Activated CD8-positive, alpha-beta T cell treated with anti-CD3 and anti-CD28 coated beads, Interleukin-2, amount 10 ng/mL, durations not matched to agents 7 days and 5 days (primary cell): ENCODE data around the gene ABCC12. TPM values are rescaled to one million over a fixed set of nuclear protein-coding genes. Genes with fewer than 3 reads are reported as not detected.
"Not testable (repeated sequence)": the region's sequence is repeated elsewhere in the genome, so short reads cannot be mapped to it uniquely, and the experiment has no call there.

Experiments used
- ATAC-seq: fragments of 150-1000 bp; cut with Tn5 transposase; one replicate; pipeline ENCODE4 v1.10.0; 2021; ENCODE audit warnings: moderate library complexity
- CTCF ChIA-PET: fragments of 350-600 bp; sonication (Branson Sonifier 250); formaldehyde crosslinking; loops from one replicate; lab custom pipeline; 2021; ENCODE audit warnings: antibody characterized with exemption; lab: Charles Lee
- POLR2A ChIA-PET: fragments of 350-600 bp; sonication (Branson Sonifier 250); formaldehyde crosslinking; loops from one replicate; lab custom pipeline; 2021; ENCODE audit warnings: antibody characterized with exemption; lab: Charles Lee
- DNase-seq: peaks from one replicate; pipeline ENCODE4 v3.0.0-alpha.2; 2020
- H3K27ac Mint-ChIP-seq: one replicate; pipeline ENCODE4 v1.8.0; 2021; ENCODE audit warnings: mild to moderate bottlenecking, mixed read lengths
- H3K27me3 Mint-ChIP-seq: one replicate; pipeline ENCODE4 v1.8.0; 2021; ENCODE audit warnings: low read depth, mixed read lengths
- H3K36me3 Mint-ChIP-seq: one replicate; pipeline ENCODE4 v1.8.0; 2021; ENCODE audit warnings: low read depth, mixed read lengths
- H3K4me1 Mint-ChIP-seq: one replicate; pipeline ENCODE4 v1.8.0; 2021; ENCODE audit warnings: low read depth, mixed read lengths
- H3K4me3 Mint-ChIP-seq: one replicate; pipeline ENCODE4 v1.8.0; 2021; ENCODE audit warnings: mild to moderate bottlenecking, mixed read lengths
- H3K9me3 Mint-ChIP-seq: one replicate; pipeline ENCODE4 v1.8.0; 2022; ENCODE audit warnings: mixed read lengths; ENCODE audit not compliant: insufficient read depth
- total RNA-seq, 2 experiments: library from RNA; stranded (reverse); gene quantifications; one replicate each; pipeline ENCODE4 v1.2.3, GENCODE V29; 2021

The ABCC12 gene
- total RNA-seq, 2 experiments from 2014 or later, result not detected

- Mint-ChIP-seq H3K4me3 (no peak overlapping the region), H3K9me3 (no peaks in the 10 kb centered on the region), H3K4me1 (peaks cover 2% of the 10 kb centered on the region), H3K27ac (no peak overlapping the region), H3K36me3 (no peaks in the 10 kb centered on the region), H3K27me3 (peaks cover 7% of the 10 kb centered on the region)
- CTCF ChIA-PET, result interaction anchor here (2.7 kb wide), 1 partner anchor 18 kb away, joined by 10 read pairs; no protein-coding TSS in a partner anchor
- ATAC-seq, result no peak
- no peak for DNase-seq
- POLR2A ChIA-PET, result no interaction called here
These were observed 27.3 kb upstream of the ABCC12 start for GRCh38 chr16:48182979-48183537.

DNA sequence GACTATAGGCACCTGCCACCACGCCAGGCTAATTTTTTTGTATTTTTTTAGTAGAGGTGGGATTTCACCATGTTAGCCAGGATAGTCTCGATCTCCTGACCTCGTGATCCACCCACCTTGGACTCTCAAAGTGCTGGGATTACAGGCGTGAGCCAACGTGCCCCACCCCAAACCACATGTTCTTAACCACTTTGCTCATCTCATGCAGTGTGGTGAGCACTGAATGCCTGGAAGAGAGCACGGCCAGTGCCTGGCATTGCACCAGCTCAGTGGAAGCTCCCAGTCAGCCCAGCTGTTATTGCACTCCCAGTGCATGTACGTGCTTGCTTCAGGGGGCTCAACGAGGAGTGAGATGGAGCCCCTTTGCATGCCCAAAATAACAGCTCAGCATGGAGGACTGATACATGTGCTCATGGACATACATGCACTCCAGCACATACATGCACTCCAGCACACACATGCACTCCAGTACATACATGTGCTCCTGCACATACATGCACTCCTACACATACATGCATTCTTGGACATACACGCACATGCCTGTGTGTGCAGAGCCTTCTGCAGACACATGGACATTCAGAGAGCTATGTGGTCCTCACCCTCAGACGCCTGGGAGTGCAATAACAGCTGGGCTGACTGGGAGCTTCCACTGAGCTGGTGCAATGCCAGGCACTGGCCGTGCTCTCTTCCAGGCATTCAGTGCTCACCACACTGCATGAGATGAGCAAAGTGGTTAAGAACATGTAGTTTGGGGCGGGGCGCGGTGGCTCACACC lies 26.1 kb upstream of the ABCC12 start:
- not testable (repeated sequence) for H3K4me1 Mint-ChIP-seq, H3K36me3 Mint-ChIP-seq, H3K27ac Mint-ChIP-seq, ATAC-seq, H3K4me3 Mint-ChIP-seq, H3K9me3 Mint-ChIP-seq, DNase-seq, H3K27me3 Mint-ChIP-seq
- CTCF ChIA-PET, result interaction anchor here (2.7 kb wide), 1 partner anchor 17 kb away, joined by 10 read pairs; no protein-coding TSS in a partner anchor
- POLR2A ChIA-PET, result interaction anchor here (0.6 kb wide), 1 partner anchor 136 kb away, joined by 8 read pairs; no protein-coding TSS in a partner anchor

GRCh38 chr16:48180868-48181480 lies 25.2 kb upstream of the ABCC12 start:
- Mint-ChIP-seq H3K4me1 (no peaks in the 10 kb centered on the region), H3K27me3 (peaks cover 4% of the 10 kb centered on the region), H3K9me3 (no peaks in the 10 kb centered on the region), H3K36me3 (no peaks in the 10 kb centered on the region), H3K4me3 (no peak overlapping the region), H3K27ac (no peak overlapping the region)
- ATAC-seq, result no peak
- ChIA-PET CTCF (no interaction called here), POLR2A (no interaction called here)
- DNase-seq, result no peak

- ChIA-PET CTCF (interaction anchor here (0.8 to 1.2 kb wide), 2 partner anchors 12 to 1011 kb away, joined by 3 read pairs; no protein-coding TSS in a partner anchor), POLR2A (no interaction called here)
- H3K4me3 Mint-ChIP-seq, result no peak overlapping the region
- no peaks in the 10 kb centered on the region for H3K36me3 Mint-ChIP-seq
- no peak for ATAC-seq
- no peaks in the 10 kb centered on the region for H3K4me1 Mint-ChIP-seq
- no peaks in the 10 kb centered on the region for H3K9me3 Mint-ChIP-seq
- DNase-seq, result no peak
- no peaks in the 10 kb centered on the region for H3K27me3 Mint-ChIP-seq
- no peak overlapping the region for H3K27ac Mint-ChIP-seq
These were observed 21.0 kb upstream of the ABCC12 start for GRCh38 chr16:48176635-48177408.

DNA sequence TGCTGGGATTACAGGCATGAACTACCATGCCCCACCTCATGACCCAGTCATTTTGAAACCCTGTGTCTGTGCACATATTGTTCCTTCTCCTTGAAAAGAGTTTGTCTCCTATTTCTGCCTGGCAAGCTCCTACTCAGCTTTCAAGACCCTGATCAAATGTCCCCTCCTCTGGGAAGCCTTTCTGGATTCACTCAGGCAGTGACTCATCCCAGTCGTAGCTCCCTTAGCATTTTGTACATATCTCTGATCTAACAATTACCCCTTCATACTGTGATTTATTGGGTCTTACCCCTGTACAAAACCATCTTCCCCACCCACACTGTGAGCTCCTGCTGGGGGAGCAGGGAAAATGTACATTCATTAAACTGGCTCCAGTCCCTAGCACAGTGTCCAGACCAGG lies 18.1 kb upstream of the ABCC12 start:
- ChIA-PET POLR2A (no interaction called here), CTCF (interaction anchor here (2.3 kb wide), 1 partner anchor 9 kb away, joined by 9 read pairs; no protein-coding TSS in a partner anchor)
- DNase-seq (no peak), ATAC-seq (no peak)
- Mint-ChIP-seq H3K27me3 (no peaks in the 10 kb centered on the region), H3K27ac (no peak overlapping the region), H3K36me3 (no peaks in the 10 kb centered on the region), H3K4me3 (no peak overlapping the region), H3K4me1 (no peaks in the 10 kb centered on the region), H3K9me3 (no peaks in the 10 kb centered on the region)

DNA sequence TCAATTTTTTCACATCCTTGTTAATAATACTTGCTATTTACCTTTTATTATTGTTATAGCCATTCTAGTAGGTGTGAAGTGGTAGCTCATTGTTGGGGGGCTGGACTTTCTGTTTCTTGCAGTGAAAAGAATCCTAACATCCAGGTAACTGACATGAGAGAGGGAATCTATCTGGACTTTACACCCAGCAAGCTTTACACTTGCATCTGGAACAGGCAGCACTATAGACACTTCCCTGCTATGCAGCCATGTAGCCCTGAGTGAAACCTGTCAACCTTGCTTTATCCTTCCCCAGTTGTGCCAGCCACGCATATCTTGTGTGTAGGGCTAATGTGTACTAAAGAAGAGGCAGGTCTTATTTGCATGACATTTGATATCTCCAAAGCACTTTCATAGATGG lies 16.9 kb upstream of the ABCC12 start:
- Mint-ChIP-seq H3K27ac (no peak overlapping the region), H3K9me3 (no peaks in the 10 kb centered on the region), H3K4me3 (no peak overlapping the region), H3K27me3 (no peaks in the 10 kb centered on the region), H3K4me1 (no peaks in the 10 kb centered on the region), H3K36me3 (no peaks in the 10 kb centered on the region)
- POLR2A ChIA-PET, result no interaction called here
- CTCF ChIA-PET, result no interaction called here
- DNase-seq (no peak), ATAC-seq (no peak)

GRCh38 chr16:48169896-48170295 lies 14.1 kb upstream of the ABCC12 start:
- DNase-seq (no peak), ATAC-seq (no peak)
- ChIA-PET POLR2A (no interaction called here), CTCF (no interaction called here)
- H3K4me3 Mint-ChIP-seq, result no peak overlapping the region
- H3K27ac Mint-ChIP-seq, result no peak overlapping the region
- no peaks in the 10 kb centered on the region for H3K9me3 Mint-ChIP-seq
- no peaks in the 10 kb centered on the region for H3K27me3 Mint-ChIP-seq
- peaks cover 8% of the 10 kb centered on the region for H3K4me1 Mint-ChIP-seq
- H3K36me3 Mint-ChIP-seq, result no peaks in the 10 kb centered on the region

GRCh38 chr16:48168075-48168474 lies 12.3 kb upstream of the ABCC12 start:
- ChIA-PET CTCF (interaction anchor here (2.4 to 4.4 kb wide), 2 partner anchors 455 to 1026 kb away, joined by 13 to 26 read pairs; no protein-coding TSS in a partner anchor), POLR2A (no interaction called here)
- Mint-ChIP-seq H3K36me3 (no peaks in the 10 kb centered on the region), H3K4me3 (no peak overlapping the region), H3K9me3 (no peaks in the 10 kb centered on the region), H3K27ac (no peak overlapping the region), H3K4me1 (peaks cover 11% of the 10 kb centered on the region), H3K27me3 (no peaks in the 10 kb centered on the region)
- no peak for ATAC-seq
- DNase-seq, result no peak

GRCh38 chr16:48166617-48167016 lies 10.8 kb upstream of the ABCC12 start:
- DNase-seq, H3K9me3 Mint-ChIP-seq, H3K36me3 Mint-ChIP-seq, POLR2A ChIA-PET, H3K27me3 Mint-ChIP-seq, H3K4me3 Mint-ChIP-seq, ATAC-seq, H3K27ac Mint-ChIP-seq: not testable (repeated sequence)
- CTCF ChIA-PET, result interaction anchor here (0.7 to 4.4 kb wide), 9 partner anchors 10 to 1129 kb away, joined by 3 to 26 read pairs (median 5); partner anchors contain the start of gene NETO2
- peaks cover 11% of the 10 kb centered on the region for H3K4me1 Mint-ChIP-seq

- CTCF ChIA-PET, result interaction anchor here (0.7 to 4.4 kb wide), 13 partner anchors 9 to 1211 kb away, joined by 3 to 26 read pairs (median 5); partner anchors contain the start of gene NETO2
- H3K4me1 Mint-ChIP-seq, result peaks cover 11% of the 10 kb centered on the region
- no peaks in the 10 kb centered on the region for H3K36me3 Mint-ChIP-seq
- H3K27ac Mint-ChIP-seq, result no peak overlapping the region
- DNase-seq (no peak), ATAC-seq (no peak)
- POLR2A ChIA-PET, result no interaction called here
- no peaks in the 10 kb centered on the region for H3K9me3 Mint-ChIP-seq
- peaks cover 2% of the 10 kb centered on the region for H3K27me3 Mint-ChIP-seq
- H3K4me3 Mint-ChIP-seq, result no peak overlapping the region
These were observed 10.3 kb upstream of the ABCC12 start for GRCh38 chr16:48165961-48166578.
